Chondrocyte (in vitro differentiated cells): Measurements from ENCODE around the gene C16orf89. TPM values are rescaled to one million over a fixed set of nuclear protein-coding genes. Genes with fewer than 3 reads are reported as not detected.
A peak's percentile ranks its signal among the peaks of the same experiment; 100 is the strongest.
"Not testable (repeated sequence)": the region's sequence is repeated elsewhere in the genome, so short reads cannot be mapped to it uniquely, and the experiment has no call there.

Experiments
- DNase-seq: peaks from one replicate; pipeline ENCODE4 v3.0.0; 2021; ENCODE audit warnings: mixed read lengths, low spot score
- H3K27ac Mint-ChIP-seq: one replicate; pipeline ENCODE4 v1.8.0; 2021; ENCODE audit warnings: mild to moderate bottlenecking, moderate library complexity, mixed read lengths; ENCODE audit not compliant: unreplicated experiment
- H3K27me3 Mint-ChIP-seq: 2 replicates; pipeline ENCODE4 v1.8.0; 2021; ENCODE audit warnings: low read depth, mixed read lengths
- H3K36me3 Mint-ChIP-seq: 2 replicates; pipeline ENCODE4 v1.8.0; 2021; ENCODE audit warnings: low read depth, mixed read lengths
- H3K4me1 Mint-ChIP-seq: 2 replicates; pipeline ENCODE4 v1.8.0; 2021; ENCODE audit warnings: low read depth, mild to moderate bottlenecking, mixed read lengths
- H3K4me3 Mint-ChIP-seq: one replicate; pipeline ENCODE4 v1.8.0; 2021; ENCODE audit warnings: mild to moderate bottlenecking, moderate library complexity, mixed read lengths; ENCODE audit not compliant: unreplicated experiment
- H3K9me3 Mint-ChIP-seq: 2 replicates; pipeline ENCODE4 v1.8.0; 2021; ENCODE audit warnings: low read depth, mixed read lengths
- total RNA-seq: library from RNA; stranded (reverse); gene quantifications from 3 replicates; pipeline ENCODE4 v1.2.1, GENCODE V29; 2021
- TF ChIP-seq, protein P1 (sequence below): fragments of 200-600 bp; sonication (generic); IDR thresholded peaks from 2 replicates; pipeline ENCODE4 v1.5.0; 2021; ENCODE audit warnings: antibody characterized with exemption, mild to moderate bottlenecking, moderate library complexity

Gene C16orf89
- total RNA-seq, 1 donor from 2014 or later = not detected

DNA sequence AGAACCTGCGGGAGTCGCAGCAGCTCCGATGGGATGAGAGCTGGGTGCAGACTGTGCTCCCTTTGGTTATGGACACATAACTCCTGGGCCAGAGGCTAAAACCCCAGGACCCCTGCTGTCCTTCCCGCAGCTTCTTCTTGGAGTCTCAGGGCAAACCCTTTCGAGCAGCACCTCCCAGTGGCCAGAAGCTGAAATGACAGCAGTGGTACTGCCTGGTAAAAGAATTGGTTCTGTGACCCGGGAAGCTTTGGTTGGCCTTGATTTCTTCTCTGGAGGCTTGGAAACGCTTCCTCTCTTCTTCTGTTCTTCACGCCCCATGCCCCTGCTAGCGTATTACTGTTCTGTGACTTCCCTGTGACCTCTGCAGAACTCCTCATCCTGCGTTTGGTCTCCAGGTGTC, 19.0 kb upstream of the C16orf89 start:
- H3K36me3 Mint-ChIP-seq = peaks cover 12% of the 10 kb centered on the region
- H3K9me3 Mint-ChIP-seq, H3K27ac Mint-ChIP-seq, DNase-seq, H3K27me3 Mint-ChIP-seq, H3K4me1 Mint-ChIP-seq, H3K4me3 Mint-ChIP-seq: not testable (repeated sequence)
- TF ChIP-seq, protein P1, sequence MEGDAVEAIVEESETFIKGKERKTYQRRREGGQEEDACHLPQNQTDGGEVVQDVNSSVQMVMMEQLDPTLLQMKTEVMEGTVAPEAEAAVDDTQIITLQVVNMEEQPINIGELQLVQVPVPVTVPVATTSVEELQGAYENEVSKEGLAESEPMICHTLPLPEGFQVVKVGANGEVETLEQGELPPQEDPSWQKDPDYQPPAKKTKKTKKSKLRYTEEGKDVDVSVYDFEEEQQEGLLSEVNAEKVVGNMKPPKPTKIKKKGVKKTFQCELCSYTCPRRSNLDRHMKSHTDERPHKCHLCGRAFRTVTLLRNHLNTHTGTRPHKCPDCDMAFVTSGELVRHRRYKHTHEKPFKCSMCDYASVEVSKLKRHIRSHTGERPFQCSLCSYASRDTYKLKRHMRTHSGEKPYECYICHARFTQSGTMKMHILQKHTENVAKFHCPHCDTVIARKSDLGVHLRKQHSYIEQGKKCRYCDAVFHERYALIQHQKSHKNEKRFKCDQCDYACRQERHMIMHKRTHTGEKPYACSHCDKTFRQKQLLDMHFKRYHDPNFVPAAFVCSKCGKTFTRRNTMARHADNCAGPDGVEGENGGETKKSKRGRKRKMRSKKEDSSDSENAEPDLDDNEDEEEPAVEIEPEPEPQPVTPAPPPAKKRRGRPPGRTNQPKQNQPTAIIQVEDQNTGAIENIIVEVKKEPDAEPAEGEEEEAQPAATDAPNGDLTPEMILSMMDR = peak; percentile 79

DNA sequence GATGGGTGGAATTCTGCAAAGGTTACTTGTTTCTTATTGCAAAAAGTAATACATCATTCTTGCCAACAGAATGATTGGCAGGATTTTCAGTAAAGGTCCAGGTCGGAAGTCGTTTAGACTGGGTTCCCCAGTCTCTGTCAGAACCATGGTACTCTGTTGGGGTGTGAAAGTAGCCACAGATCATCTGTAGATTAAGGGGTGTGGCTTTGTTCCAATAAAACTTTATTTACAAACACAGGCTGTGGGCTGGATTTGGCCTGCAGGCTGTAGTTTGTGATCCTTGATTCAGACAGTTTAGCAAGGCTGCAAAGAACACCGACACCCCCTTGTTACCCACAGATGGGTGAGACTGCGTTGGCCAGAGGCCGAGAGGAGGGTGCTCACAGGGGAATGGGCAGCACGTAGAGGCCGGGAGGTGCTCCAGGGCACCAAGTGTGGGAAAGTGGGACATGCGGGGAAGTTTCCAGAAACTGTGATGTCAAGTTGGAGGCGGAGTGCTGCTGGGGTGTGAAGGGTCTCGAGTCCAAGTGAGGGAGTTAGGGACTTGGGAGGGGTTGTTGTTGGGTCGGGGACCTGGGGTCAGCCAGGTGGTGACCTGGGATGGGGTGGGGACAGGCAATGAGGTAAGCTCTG, 18.5 kb upstream of the C16orf89 start:
- H3K27me3 Mint-ChIP-seq, H3K4me1 Mint-ChIP-seq, H3K4me3 Mint-ChIP-seq, DNase-seq, H3K9me3 Mint-ChIP-seq, H3K27ac Mint-ChIP-seq: not testable (repeated sequence)
- peaks cover 14% of the 10 kb centered on the region for H3K36me3 Mint-ChIP-seq

- not testable (repeated sequence) for H3K4me1 Mint-ChIP-seq, H3K27ac Mint-ChIP-seq, H3K9me3 Mint-ChIP-seq, DNase-seq, H3K27me3 Mint-ChIP-seq, H3K4me3 Mint-ChIP-seq
- H3K36me3 Mint-ChIP-seq = peaks cover 12% of the 10 kb centered on the region
Measured at GRCh38 chr16:5083646-5084045, 17.9 kb upstream of the C16orf89 start.

GRCh38 chr16:5080996-5081395, 15.2 kb upstream of the C16orf89 start:
- H3K4me3 Mint-ChIP-seq, H3K4me1 Mint-ChIP-seq, DNase-seq, H3K9me3 Mint-ChIP-seq, H3K27ac Mint-ChIP-seq, H3K27me3 Mint-ChIP-seq: not testable (repeated sequence)
- H3K36me3 Mint-ChIP-seq = peaks cover 12% of the 10 kb centered on the region

- H3K27me3 Mint-ChIP-seq, H3K4me3 Mint-ChIP-seq, H3K27ac Mint-ChIP-seq, H3K9me3 Mint-ChIP-seq, DNase-seq, H3K4me1 Mint-ChIP-seq: not testable (repeated sequence)
- peaks cover 14% of the 10 kb centered on the region for H3K36me3 Mint-ChIP-seq
Measured at GRCh38 chr16:5080461-5080860, 14.7 kb upstream of the C16orf89 start.

- Mint-ChIP-seq H3K36me3 (peaks cover 14% of the 10 kb centered on the region), H3K9me3 (no peaks in the 10 kb centered on the region), H3K4me3 (no peak overlapping the region), H3K27me3 (no peaks in the 10 kb centered on the region), H3K4me1 (no peaks in the 10 kb centered on the region), H3K27ac (no peak overlapping the region)
- TF ChIP-seq, protein P1 = no peak
- DNase-seq = no peak
Measured at GRCh38 chr16:5078626-5079025, 12.9 kb upstream of the C16orf89 start.

DNA sequence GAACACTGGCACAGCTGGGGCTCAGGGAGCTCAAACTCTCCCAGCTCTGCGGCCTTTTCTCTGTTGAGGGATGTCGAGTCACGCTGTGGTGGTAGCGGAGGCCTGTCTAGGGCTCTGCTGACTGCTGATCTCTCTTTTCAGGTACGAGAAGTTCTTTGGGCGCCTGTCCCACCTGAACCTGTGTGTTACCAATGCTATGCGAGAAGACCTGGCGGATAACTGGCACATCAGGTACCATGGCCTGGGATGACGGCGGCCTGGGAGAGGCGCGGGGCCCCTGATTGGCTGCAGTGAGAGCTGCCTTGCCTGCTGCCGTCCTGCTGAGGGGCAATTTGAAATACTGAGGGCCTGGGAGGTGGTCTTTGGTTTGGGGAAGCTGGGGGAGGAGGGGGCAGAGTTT, 11.5 kb upstream of the C16orf89 start:
- TF ChIP-seq, protein P1 = no peak
- no peaks in the 10 kb centered on the region for H3K9me3 Mint-ChIP-seq
- no peaks in the 10 kb centered on the region for H3K27me3 Mint-ChIP-seq
- no peak for DNase-seq
- H3K4me3 Mint-ChIP-seq = no peak overlapping the region
- H3K27ac Mint-ChIP-seq = no peak overlapping the region
- H3K36me3 Mint-ChIP-seq = peaks cover 12% of the 10 kb centered on the region
- H3K4me1 Mint-ChIP-seq = peaks cover 12% of the 10 kb centered on the region
